Activated CD4-positive, alpha-beta memory T cell treated with anti-CD3 and anti-CD28 coated beads, Interleukin-2, amount 10 ng/mL, durations not matched to agents 7 days and 5 days (primary cell): ENCODE results near the gene RRP15. TPM values are rescaled to one million over a fixed set of nuclear protein-coding genes. Genes with fewer than 3 reads are reported as not detected.

ENCODE experiments used
- CTCF ChIA-PET: fragments of 350-600 bp; sonication (Branson Sonifier 250); formaldehyde crosslinking; loops from one replicate; lab custom pipeline; 2021; ENCODE audit warnings: antibody characterized with exemption, inconsistent platforms; lab: Charles Lee
- POLR2A ChIA-PET: fragments of 350-600 bp; sonication (Branson Sonifier 250); formaldehyde crosslinking; loops from one replicate; lab custom pipeline; 2021; ENCODE audit warnings: antibody characterized with exemption; lab: Charles Lee
- DNase-seq: peaks from one replicate; pipeline ENCODE4 v3.0.0-alpha.2; 2020
- H3K27ac Mint-ChIP-seq: one replicate; pipeline ENCODE4 v1.8.0; 2021; ENCODE audit warnings: mild to moderate bottlenecking, mixed read lengths
- H3K27me3 Mint-ChIP-seq: one replicate; pipeline ENCODE4 v1.8.0; 2021; ENCODE audit warnings: mixed read lengths
- H3K36me3 Mint-ChIP-seq: one replicate; pipeline ENCODE4 v1.8.0; 2021; ENCODE audit warnings: low read depth, mixed read lengths
- H3K4me1 Mint-ChIP-seq: one replicate; pipeline ENCODE4 v1.8.0; 2021; ENCODE audit warnings: mixed read lengths
- H3K4me3 Mint-ChIP-seq: one replicate; pipeline ENCODE4 v1.8.0; 2021; ENCODE audit warnings: mild to moderate bottlenecking, mixed read lengths
- H3K9me3 Mint-ChIP-seq: one replicate; pipeline ENCODE4 v1.8.0; 2021; ENCODE audit warnings: mixed read lengths
- total RNA-seq, 2 experiments: library from RNA; stranded (reverse); gene quantifications; one replicate each; pipeline ENCODE4 v1.2.3, GENCODE V29; 2021

The RRP15 gene
- total RNA-seq, 2 experiments from 2014 or later = 10.3 to 10.6 TPM

GRCh38 chr1:218361298-218362065 is 76.4 kb downstream of the RRP15 start:
- no peak overlapping the region for H3K4me3 Mint-ChIP-seq
- H3K36me3 Mint-ChIP-seq = no peaks in the 10 kb centered on the region
- CTCF ChIA-PET = no interaction called here
- H3K27ac Mint-ChIP-seq = no peak overlapping the region
- POLR2A ChIA-PET = no interaction called here
- DNase-seq = no peak
- H3K27me3 Mint-ChIP-seq = peaks cover 6% of the 10 kb centered on the region
- no peaks in the 10 kb centered on the region for H3K9me3 Mint-ChIP-seq
- no peaks in the 10 kb centered on the region for H3K4me1 Mint-ChIP-seq

- peaks cover 6% of the 10 kb centered on the region for H3K27me3 Mint-ChIP-seq
- POLR2A ChIA-PET = no interaction called here
- no peak overlapping the region for H3K4me3 Mint-ChIP-seq
- H3K4me1 Mint-ChIP-seq = no peaks in the 10 kb centered on the region
- no peaks in the 10 kb centered on the region for H3K9me3 Mint-ChIP-seq
- H3K27ac Mint-ChIP-seq = no peak overlapping the region
- H3K36me3 Mint-ChIP-seq = no peaks in the 10 kb centered on the region
- DNase-seq = no peak
- CTCF ChIA-PET = no interaction called here
Observed at GRCh38 chr1:218362418-218363076, 77.5 kb downstream of the RRP15 start.

- Mint-ChIP-seq H3K4me3 (no peak overlapping the region), H3K4me1 (no peaks in the 10 kb centered on the region), H3K27me3 (peaks cover 6% of the 10 kb centered on the region), H3K9me3 (no peaks in the 10 kb centered on the region), H3K36me3 (no peaks in the 10 kb centered on the region), H3K27ac (no peak overlapping the region)
- CTCF ChIA-PET = no interaction called here
- no peak for DNase-seq
- POLR2A ChIA-PET = no interaction called here
Observed at GRCh38 chr1:218363141-218363540, 78.0 kb downstream of the RRP15 start.

GRCh38 chr1:218364028-218364710 is 79.1 kb downstream of the RRP15 start:
- Mint-ChIP-seq H3K4me3 (no peak overlapping the region), H3K27ac (no peak overlapping the region), H3K27me3 (peaks cover 6% of the 10 kb centered on the region), H3K36me3 (no peaks in the 10 kb centered on the region), H3K4me1 (no peaks in the 10 kb centered on the region), H3K9me3 (no peaks in the 10 kb centered on the region)
- no peak for DNase-seq
- ChIA-PET POLR2A (no interaction called here), CTCF (interaction anchor here (0.8 kb wide), 1 partner anchor 25 kb away, joined by 3 read pairs; no protein-coding TSS in a partner anchor)

GRCh38 chr1:218365226-218365999 is 80.3 kb downstream of the RRP15 start:
- Mint-ChIP-seq H3K27me3 (peaks cover 6% of the 10 kb centered on the region), H3K27ac (no peak overlapping the region), H3K36me3 (no peaks in the 10 kb centered on the region), H3K9me3 (no peaks in the 10 kb centered on the region), H3K4me3 (no peak overlapping the region), H3K4me1 (no peaks in the 10 kb centered on the region)
- ChIA-PET CTCF (interaction anchor here (0.6 kb wide), 1 partner anchor 155 kb away, joined by 3 read pairs; no protein-coding TSS in a partner anchor), POLR2A (no interaction called here)
- no peak for DNase-seq

- no peaks in the 10 kb centered on the region for H3K9me3 Mint-ChIP-seq
- ChIA-PET CTCF (no interaction called here), POLR2A (no interaction called here)
- peaks cover 9% of the 10 kb centered on the region for H3K27me3 Mint-ChIP-seq
- H3K27ac Mint-ChIP-seq = no peak overlapping the region
- no peak overlapping the region for H3K4me3 Mint-ChIP-seq
- H3K36me3 Mint-ChIP-seq = no peaks in the 10 kb centered on the region
- DNase-seq = no peak
- no peaks in the 10 kb centered on the region for H3K4me1 Mint-ChIP-seq
Observed at GRCh38 chr1:218366322-218367052, 81.4 kb downstream of the RRP15 start.

- no peak overlapping the region for H3K4me3 Mint-ChIP-seq
- POLR2A ChIA-PET = no interaction called here
- H3K4me1 Mint-ChIP-seq = no peaks in the 10 kb centered on the region
- DNase-seq = no peak
- peaks cover 9% of the 10 kb centered on the region for H3K27me3 Mint-ChIP-seq
- CTCF ChIA-PET = no interaction called here
- H3K27ac Mint-ChIP-seq = no peak overlapping the region
- no peaks in the 10 kb centered on the region for H3K36me3 Mint-ChIP-seq
- H3K9me3 Mint-ChIP-seq = no peaks in the 10 kb centered on the region
Observed at GRCh38 chr1:218367118-218367517, 82.0 kb downstream of the RRP15 start.

- CTCF ChIA-PET = interaction anchor here (1.2 kb wide), 1 partner anchor 38 kb away, joined by 5 read pairs; no protein-coding TSS in a partner anchor
Observed at GRCh38 chr1:218368686-218369085, 83.6 kb downstream of the RRP15 start.

GRCh38 chr1:218369688-218370511 is 84.8 kb downstream of the RRP15 start:
- DNase-seq = no peak
- POLR2A ChIA-PET = no interaction called here
- Mint-ChIP-seq H3K4me3 (no peak overlapping the region), H3K27ac (no peak overlapping the region), H3K4me1 (no peaks in the 10 kb centered on the region), H3K9me3 (no peaks in the 10 kb centered on the region), H3K27me3 (peaks cover 16% of the 10 kb centered on the region), H3K36me3 (no peaks in the 10 kb centered on the region)
- CTCF ChIA-PET = no interaction called here

More at GRCh38 chr1:218368686-218369085, 83.6 kb downstream of the RRP15 start:
- peaks cover 8% of the 10 kb centered on the region for H3K27me3 Mint-ChIP-seq
- no peaks in the 10 kb centered on the region for H3K9me3 Mint-ChIP-seq
- DNase-seq = no peak
- H3K36me3 Mint-ChIP-seq = no peaks in the 10 kb centered on the region
- H3K4me1 Mint-ChIP-seq = no peaks in the 10 kb centered on the region
- H3K4me3 Mint-ChIP-seq = no peak overlapping the region
- POLR2A ChIA-PET = no interaction called here
- no peak overlapping the region for H3K27ac Mint-ChIP-seq

- H3K27me3 Mint-ChIP-seq = peaks cover 27% of the 10 kb centered on the region
- H3K9me3 Mint-ChIP-seq = no peaks in the 10 kb centered on the region
- H3K27ac Mint-ChIP-seq = no peak overlapping the region
- no peaks in the 10 kb centered on the region for H3K36me3 Mint-ChIP-seq
- no peak overlapping the region for H3K4me3 Mint-ChIP-seq
- no peak for DNase-seq
- ChIA-PET CTCF (no interaction called here), POLR2A (no interaction called here)
- peaks cover 2% of the 10 kb centered on the region for H3K4me1 Mint-ChIP-seq
Observed at GRCh38 chr1:218371927-218372672, 87.0 kb downstream of the RRP15 start.
